ENCODE data around the gene ARHGEF28. TPM values are rescaled to one million over a fixed set of nuclear protein-coding genes. Genes with fewer than 3 reads are reported as not detected.

ARHGEF28 gene
- total and polyA plus RNA-seq, 2 of the 4 experiments (the other 2 are of a cell fraction) = 3.6 to 16.0 TPM

DNA sequence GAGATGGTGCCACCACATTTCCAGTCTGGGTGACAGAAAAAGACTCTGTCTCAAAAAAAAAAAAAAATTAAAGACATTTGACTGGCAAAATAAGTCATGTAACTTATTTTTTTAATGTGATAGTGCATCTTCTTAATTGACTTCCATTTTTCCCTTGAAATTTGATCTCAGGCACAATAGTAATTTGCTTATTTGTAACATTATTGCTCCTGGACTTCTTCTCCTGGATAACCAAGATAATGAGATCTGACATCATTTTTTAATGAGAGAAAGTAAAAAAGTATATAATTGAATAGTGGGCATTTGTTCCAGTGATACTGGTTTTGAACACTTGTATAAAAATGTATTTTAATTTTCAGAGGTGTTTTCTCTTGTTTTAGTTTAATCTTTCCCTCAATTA, 3.5 kb downstream of the ARHGEF28 start (continued):
- TF ChIP-seq SMC3 (IDR thresholded peaks at IDR 0.05; ENCODE audit: low read depth, low read length) (no peak), MAFK (IDR thresholded peaks at IDR 0.05; ENCODE audit: low read depth, low read length) (no peak)

DNA sequence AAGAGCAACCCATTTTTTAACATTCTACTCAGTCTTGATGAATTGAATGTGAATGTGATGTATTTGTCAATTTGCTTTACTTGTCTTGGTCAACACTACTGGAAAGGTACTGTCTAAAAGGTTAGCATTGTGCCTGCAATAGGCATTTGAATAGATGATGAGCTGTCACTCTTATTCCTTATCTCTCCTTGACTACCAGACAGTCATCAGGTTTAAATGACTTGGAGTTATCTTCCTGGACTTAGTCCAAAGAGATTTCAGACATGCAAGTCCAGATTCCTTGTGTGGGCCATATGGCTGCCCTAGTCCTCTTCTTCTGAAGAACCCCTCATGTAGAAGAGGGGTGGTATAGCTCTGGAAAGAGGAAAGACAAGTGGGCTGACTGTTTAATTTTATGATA, 4.8 kb downstream of the ARHGEF28 start:
- Histone ChIP-seq H3K27ac (ENCODE audit: insufficient read depth, low read length) (no peak overlapping the region), H2BK120ac (ENCODE audit: low read depth, low read length) (no peak overlapping the region), H2BK5ac (ENCODE audit: low read depth, low read length, poor library complexity, severe bottlenecking) (no peak overlapping the region), H3K9me3 (ENCODE audit: control insufficient read depth, insufficient read depth, low read length) (no peaks in the 10 kb centered on the region), H3K4ac (ENCODE audit: low read depth, low read length) (no peak overlapping the region), H3K4me3 (ENCODE audit: insufficient read depth, low read depth, low read length) (no peak overlapping the region), H3K9ac (ENCODE audit: low read depth, low read length) (no peak overlapping the region), H3K18ac (ENCODE audit: low read depth, low read length) (no peak overlapping the region), H3K4me1 (ENCODE audit: control insufficient read depth, insufficient read depth, low read length) (no peaks in the 10 kb centered on the region; the same call in 1 of the 2 replicates), H3K79me1 (ENCODE audit: low read depth in 1 of 2, low read length in 2 of 2) (peaks cover 25 to 69% of the 10 kb centered on the region in 2 experiments), H2BK20ac (ENCODE audit: low read depth, low read length) (no peak overlapping the region), H4K20me1 (ENCODE audit: insufficient read depth, low read length) (no peaks in the 10 kb centered on the region), H3K14ac (replicated peaks; ENCODE audit: low read depth, low read length) (no peak overlapping the region), H3K9me1 (ENCODE audit: insufficient read depth, low read length) (peaks cover 6% of the 10 kb centered on the region; the same call in 1 of the 2 replicates), H2AK9ac (replicated peaks; ENCODE audit: low read depth, low read length, poor library complexity) (no peak overlapping the region), H2BK15ac (ENCODE audit: low read depth, low read length) (no peak overlapping the region), H3K56ac (ENCODE audit: extremely low read depth, insufficient read depth, low read length) (no peak overlapping the region), H4K91ac (ENCODE audit: insufficient read depth, low read depth, low read length) (no peak overlapping the region), H3K4me2 (ENCODE audit: low read depth, low read length) (no peak overlapping the region), H2AFZ (replicated peaks; ENCODE audit: low read length, poor library complexity) (no peak overlapping the region), H4K5ac (ENCODE audit: low read depth, low read length) (no peak overlapping the region), H3K36me3 (ENCODE audit: control insufficient read depth, insufficient read depth, low read length) (no peaks in the 10 kb centered on the region), H2AK5ac (ENCODE audit: low read depth, low read length) (no peak overlapping the region), H4K8ac (ENCODE audit: low read depth in 2 of 2, low read length in 2 of 2) (no peak overlapping the region), H3K23ac (ENCODE audit: low read depth, low read length) (0 out of 2 replicates have a peak overlapping the region, but pooled peaks have one; percentile 51), H3K27me3 (ENCODE audit: control insufficient read depth, insufficient read depth, low read length) (no peaks in the 10 kb centered on the region)
- CTCF ChIA-PET = no interaction called here
- TF ChIP-seq NFE2L2 (IDR thresholded peaks at IDR 0.05; ENCODE audit: low read depth, low read length) (no peak), FOS (IDR thresholded peaks at IDR 0.05; ENCODE audit: low read depth, low read length) (no peak), BHLHE40 (IDR thresholded peaks at IDR 0.05; ENCODE audit: low read depth, low read length) (no peak), CHD1 (IDR thresholded peaks at IDR 0.05; ENCODE audit: low read depth, low read length) (no peak), RAD21 (IDR thresholded peaks at IDR 0.05; ENCODE audit: low read length) (no peak), POLR2A (IDR thresholded peaks at IDR 0.05; ENCODE audit: low read depth, low read length) (no peak), RCOR1 (IDR thresholded peaks at IDR 0.05; ENCODE audit: insufficient replicate concordance, low read length) (no peak), MXI1 (IDR thresholded peaks at IDR 0.05; ENCODE audit: borderline replicate concordance, low read depth, low read length) (no peak), CEBPB (IDR thresholded peaks at IDR 0.05; ENCODE audit: low read depth, low read length) (no peak), RFX5 (IDR thresholded peaks at IDR 0.05; ENCODE audit: low read depth, low read length) (no peak), MAFK (IDR thresholded peaks at IDR 0.05; ENCODE audit: low read depth, low read length) (no peak)
- TF ChIP-seq, protein P1, sequence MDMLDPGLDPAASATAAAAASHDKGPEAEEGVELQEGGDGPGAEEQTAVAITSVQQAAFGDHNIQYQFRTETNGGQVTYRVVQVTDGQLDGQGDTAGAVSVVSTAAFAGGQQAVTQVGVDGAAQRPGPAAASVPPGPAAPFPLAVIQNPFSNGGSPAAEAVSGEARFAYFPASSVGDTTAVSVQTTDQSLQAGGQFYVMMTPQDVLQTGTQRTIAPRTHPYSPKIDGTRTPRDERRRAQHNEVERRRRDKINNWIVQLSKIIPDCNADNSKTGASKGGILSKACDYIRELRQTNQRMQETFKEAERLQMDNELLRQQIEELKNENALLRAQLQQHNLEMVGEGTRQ (IDR thresholded peaks at IDR 0.05; ENCODE audit: low read depth, low read length) = no peak
- TF ChIP-seq, protein P2, sequence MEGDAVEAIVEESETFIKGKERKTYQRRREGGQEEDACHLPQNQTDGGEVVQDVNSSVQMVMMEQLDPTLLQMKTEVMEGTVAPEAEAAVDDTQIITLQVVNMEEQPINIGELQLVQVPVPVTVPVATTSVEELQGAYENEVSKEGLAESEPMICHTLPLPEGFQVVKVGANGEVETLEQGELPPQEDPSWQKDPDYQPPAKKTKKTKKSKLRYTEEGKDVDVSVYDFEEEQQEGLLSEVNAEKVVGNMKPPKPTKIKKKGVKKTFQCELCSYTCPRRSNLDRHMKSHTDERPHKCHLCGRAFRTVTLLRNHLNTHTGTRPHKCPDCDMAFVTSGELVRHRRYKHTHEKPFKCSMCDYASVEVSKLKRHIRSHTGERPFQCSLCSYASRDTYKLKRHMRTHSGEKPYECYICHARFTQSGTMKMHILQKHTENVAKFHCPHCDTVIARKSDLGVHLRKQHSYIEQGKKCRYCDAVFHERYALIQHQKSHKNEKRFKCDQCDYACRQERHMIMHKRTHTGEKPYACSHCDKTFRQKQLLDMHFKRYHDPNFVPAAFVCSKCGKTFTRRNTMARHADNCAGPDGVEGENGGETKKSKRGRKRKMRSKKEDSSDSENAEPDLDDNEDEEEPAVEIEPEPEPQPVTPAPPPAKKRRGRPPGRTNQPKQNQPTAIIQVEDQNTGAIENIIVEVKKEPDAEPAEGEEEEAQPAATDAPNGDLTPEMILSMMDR (conservative IDR thresholded peaks at IDR 0.05; ENCODE audit: low read depth, low read length) = no peak
- TF ChIP-seq, protein P3, sequence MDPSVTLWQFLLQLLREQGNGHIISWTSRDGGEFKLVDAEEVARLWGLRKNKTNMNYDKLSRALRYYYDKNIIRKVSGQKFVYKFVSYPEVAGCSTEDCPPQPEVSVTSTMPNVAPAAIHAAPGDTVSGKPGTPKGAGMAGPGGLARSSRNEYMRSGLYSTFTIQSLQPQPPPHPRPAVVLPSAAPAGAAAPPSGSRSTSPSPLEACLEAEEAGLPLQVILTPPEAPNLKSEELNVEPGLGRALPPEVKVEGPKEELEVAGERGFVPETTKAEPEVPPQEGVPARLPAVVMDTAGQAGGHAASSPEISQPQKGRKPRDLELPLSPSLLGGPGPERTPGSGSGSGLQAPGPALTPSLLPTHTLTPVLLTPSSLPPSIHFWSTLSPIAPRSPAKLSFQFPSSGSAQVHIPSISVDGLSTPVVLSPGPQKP (IDR thresholded peaks at IDR 0.05; ENCODE audit: borderline replicate concordance, low read depth, low read length) = no peak
- dilution Hi-C loops (cut with HindIII; ENCODE audit: low sequenced_read_pairs, unreplicated experiment) (no loop called here), in situ Hi-C loops (cut with MboI; ENCODE audit: low sequenced_read_pairs) (no loop called here), intact Hi-C loops (cut with micrococcal nuclease) (no loop called here)
- no peak for ATAC-seq (ENCODE audit: low read depth)
- no TSS peak for BruUV-seq (replicated peaks)
- POLR2A ChIA-PET (ENCODE audit: unreplicated experiment) = no interaction called here
- no peak for DNase-seq
